GM19372 (cell line): ENCODE data around the gene NELFE.

Experiments used
- ATAC-seq: cut with Tn5 transposase; IDR thresholded peaks from one replicate; pipeline ENCODE4 v1.9.1; 2021; ENCODE audit warnings: mild to moderate bottlenecking, low read depth, moderate library complexity; ENCODE audit not compliant: unreplicated experiment

NELFE gene

DNA sequence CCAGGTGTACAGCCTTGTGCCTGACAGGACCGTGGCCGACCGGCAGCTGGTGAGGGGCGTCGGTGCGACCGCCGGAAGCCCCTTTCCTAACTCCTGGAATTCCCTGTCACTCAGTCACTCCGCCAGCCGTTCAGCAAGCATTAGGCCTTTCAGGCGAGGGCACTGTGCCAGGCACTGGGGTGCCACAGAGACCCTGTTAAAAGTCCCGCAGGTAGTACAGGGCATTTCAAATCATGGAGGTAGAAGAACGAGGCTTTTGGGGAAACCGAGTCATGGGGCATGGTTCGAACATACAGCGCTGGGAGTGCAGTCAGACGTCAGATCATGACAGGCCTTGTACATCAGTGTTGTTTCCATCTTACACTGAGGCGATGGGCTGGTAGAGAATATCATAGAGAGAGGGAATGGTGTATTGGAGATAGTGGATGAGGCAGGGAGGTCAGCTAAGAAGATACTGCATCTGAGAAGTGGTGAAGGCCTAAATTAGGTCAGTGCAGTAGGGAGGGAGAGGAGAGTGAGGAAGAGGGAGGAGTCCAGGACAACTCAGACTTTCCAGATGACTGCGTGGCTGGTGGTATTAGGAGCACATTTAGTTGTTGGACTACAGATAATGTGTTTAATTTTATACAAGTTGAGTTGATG is 14.1 kb upstream of the NELFE start:
- ATAC-seq, result no peak

- ATAC-seq, result peak; percentile 89
Measured at GRCh38 chr6:31971993-31972708, 13.4 kb upstream of the NELFE start, which contains the start of gene DXO. DXO (minus strand) TSS chr6:31972138; CDS start chr6:31971675, 463 bp downstream.

DNA sequence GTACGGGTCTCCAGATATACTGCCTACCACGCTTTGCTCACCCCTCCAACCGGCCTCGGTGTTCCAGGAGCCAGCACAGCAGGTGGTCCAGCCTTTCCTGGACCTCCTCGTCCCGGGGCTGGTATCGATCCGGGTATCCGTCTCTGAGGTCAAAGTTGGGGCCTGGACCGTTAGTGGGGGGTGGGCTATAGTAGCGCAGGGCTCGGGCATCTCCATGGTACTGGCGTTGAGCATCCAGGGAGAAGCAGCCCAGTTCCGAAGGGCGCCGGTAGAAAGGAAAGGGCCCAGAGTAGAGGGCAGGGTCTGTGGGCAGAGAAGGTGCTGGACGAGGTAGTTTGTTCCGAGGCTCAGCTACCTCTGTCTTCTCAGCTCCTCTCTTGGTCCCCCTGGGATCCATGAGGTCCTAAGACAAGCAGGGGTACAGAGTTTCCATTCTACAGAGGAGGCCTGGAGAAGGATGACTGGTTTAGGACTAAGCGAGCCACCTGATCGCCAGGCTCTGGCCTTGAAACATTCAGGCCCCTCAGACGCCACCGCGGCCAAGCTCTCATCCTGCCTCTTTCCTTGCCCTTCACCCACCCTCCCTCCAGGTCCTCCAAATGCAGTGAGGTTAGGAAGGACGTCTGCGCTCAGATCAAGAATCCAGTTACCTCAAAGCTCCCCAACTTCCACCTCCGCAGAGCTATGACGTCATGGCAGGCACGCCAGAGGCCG is 12.7 kb upstream of the NELFE start:
- no peak for ATAC-seq

DNA sequence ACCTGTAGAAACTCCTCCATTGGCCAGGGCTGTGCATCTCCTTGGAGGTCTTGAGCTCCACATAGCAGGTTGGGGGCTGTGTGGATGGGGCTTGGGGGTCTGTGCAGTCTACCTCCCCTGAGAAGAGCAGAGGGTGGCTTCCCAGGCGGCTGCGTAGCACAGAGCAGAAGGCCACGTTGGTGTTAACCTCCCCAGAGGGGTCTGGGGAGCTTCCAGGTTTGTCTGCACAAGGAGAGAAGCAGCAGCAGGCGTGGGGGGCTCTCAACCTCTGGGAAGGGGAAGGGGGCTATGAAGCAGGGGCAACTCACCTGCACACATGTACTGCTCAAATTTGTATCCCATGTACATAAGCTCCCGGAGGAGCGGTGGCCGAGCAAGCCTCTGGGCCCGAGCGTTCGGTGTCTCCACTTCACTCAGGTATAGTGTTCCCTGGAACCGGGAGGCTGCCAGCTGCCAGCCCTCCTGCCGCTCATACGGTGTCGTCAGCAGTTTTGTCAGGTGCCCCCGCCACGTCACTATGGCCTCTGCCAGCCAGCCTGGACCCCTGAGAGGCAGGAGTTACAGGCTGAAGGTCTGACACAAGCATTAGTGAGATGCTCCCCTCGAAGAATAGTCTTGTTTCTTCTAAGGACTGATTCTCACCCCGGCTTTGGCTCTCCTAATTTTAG is 12.0 kb upstream of the NELFE start:
- ATAC-seq, result no peak

- ATAC-seq, result no peak
Measured at GRCh38 chr6:31969712-31970603, 11.2 kb upstream of the NELFE start.

GRCh38 chr6:31968791-31969711 is 10.3 kb upstream of the NELFE start:
- ATAC-seq, result no peak

GRCh38 chr6:31968326-31968725 is 9.6 kb upstream of the NELFE start:
- no peak for ATAC-seq

DNA sequence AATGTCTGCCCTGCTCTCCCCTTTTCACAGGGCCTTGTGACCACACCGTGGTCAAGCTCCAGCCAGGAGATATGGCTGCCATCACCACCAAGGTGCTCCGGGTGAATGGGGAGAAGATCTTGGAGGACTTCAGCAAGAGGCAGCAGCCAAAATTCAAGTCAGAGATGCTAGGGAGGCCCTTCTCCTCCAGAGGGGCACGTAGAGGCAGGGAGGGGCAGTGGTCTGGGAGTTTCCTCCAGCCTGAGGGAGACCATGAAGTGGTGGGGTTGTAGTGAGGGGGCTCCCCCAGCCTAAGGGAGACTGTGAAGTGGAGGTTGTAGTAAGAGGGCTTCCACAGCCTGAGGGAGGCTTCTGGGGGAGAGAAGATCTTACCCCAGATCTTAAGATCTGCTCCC is 9.2 kb upstream of the NELFE start:
- ATAC-seq, result no peak

- no peak for ATAC-seq
Measured at GRCh38 chr6:31966997-31967925, 8.5 kb upstream of the NELFE start.

DNA sequence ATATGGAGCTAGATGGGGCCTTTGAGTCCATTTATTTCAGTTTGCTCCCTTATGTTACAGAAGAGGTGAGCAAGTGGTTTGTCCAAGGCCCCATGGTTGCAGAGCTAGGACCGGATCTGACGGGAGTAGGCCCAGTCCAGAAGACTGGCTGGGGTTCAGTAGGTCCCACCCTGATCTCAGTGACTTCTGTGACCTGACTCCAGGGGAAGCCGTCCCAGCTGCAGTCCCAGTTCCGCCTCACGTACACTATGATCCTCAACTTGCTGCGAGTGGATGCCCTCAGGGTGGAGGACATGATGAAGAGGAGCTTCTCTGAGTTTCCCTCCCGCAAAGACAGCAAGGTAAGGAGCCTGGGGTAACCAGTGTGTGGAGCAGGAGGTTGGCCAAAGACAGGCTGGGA is 7.7 kb upstream of the NELFE start:
- ATAC-seq, result no peak

DNA sequence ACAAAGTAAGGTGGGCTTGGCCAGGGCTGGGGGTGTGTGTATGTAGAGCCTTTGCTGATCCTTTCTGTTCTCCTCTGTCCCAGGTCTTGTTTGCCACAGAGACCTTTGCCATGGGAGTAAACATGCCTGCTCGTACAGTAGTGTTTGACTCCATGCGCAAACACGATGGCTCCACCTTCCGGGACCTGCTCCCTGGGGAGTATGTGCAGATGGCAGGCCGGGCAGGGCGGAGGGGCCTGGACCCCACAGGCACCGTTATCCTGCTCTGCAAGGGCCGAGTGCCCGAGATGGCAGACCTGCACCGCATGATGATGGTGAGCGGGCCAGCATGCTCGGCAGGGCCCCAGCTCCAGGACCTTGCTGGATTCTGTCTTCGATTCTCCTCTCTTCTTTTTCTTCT is 6.9 kb upstream of the NELFE start:
- no peak for ATAC-seq

GRCh38 chr6:31963921-31964320 is 5.2 kb upstream of the NELFE start:
- no peak for ATAC-seq

- ATAC-seq, result no peak
Measured at GRCh38 chr6:31961616-31962015, 2.8 kb upstream of the NELFE start.

GRCh38 chr6:31958412-31958740 is 395 bp downstream of the NELFE start:
- no peak for ATAC-seq

DNA sequence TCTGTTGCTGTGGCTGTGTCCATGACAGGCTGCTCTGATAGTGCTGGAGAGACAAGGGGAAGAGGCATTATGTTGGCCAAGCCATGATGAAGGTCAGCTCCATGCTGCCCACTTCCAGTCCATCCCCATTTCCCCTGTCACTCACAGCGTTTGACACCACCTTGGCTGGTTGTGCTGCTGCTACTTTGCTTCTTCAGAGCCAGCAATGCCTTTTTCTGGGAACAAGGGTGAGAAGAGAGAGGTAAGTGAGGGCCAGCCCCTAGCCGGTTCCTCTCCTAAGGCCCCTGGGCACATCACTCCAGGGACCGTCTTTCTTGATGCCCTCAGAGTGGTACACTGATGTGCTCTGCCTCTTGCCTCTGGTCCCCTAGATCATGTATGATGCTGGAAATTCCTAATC is 2.0 kb downstream of the NELFE start:
- no peak for ATAC-seq

DNA sequence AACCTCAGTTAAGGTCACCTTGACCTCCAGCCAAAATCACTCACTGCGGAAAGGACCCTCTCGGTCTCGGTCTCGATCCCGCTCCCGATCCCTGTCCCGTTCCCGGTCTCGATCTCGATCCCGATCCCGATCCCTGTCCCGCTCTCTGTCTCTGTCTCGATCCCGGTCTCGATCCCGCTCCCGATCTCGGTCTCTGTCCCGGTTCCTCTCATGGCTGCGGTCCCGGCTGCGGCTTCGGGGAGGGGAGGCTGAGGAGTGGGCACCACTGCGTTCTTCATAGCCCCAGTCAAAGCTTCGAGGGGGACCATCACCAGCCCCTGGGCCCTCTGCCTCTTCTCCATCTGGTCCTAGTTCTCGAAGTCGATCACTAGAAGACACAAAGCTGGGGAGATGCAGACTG is 4.3 kb downstream of the NELFE start:
- ATAC-seq, result no peak

DNA sequence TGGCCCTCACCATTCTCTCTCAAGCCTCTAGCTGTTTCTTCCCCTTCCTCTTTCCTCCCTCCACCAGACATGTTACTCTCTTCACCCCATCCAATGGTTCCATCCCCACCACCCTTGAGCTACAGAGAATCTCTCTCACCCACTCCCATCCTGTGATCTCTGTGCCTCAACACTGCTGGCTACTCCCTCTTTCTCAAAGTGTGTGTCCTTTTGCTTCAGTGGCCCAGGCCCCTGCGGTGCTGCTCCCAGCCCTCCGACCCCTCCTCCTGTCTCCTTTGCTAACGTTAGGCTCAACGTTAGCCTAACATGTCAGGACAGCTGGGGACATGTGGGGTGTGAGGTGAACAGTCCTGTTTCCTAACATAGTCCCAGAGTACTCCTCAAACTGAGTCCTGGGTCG is 5.9 kb downstream of the NELFE start:
- no peak for ATAC-seq

DNA sequence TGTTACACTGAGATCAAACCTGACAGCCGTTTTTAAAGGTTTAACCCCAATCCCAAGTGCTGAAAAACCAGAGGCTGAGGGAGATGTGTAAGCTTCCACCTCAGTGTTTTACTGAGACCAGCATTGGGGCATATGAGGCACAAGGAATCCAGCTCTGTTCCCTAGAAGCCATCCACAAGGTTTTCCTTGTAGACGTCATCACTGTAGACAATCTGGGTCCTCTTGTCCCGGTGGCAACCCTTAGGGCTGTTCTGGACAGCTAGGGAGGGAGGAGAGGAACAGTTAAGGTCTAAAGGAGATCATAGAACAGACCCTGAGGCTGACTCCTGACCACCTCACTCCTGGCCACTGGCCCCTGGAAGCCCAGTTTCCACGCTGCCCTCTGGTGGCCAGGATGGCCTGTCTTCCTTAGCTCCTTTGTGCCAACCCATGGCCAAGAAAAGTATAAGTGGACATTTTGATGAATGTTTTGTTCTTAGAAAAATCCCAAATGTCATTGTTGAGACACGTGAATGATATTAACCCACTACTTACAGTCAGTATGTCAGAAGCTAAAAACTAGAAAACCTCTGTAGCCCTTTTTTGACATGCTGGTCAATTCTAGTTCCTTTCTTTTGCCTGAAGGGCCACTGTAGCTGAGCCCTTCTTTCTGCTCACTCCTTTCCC is 6.5 kb downstream of the NELFE start:
- no peak for ATAC-seq
